SK-N-SH (cell line): ENCODE measurements around the gene MKRN2. TPM values are rescaled to one million over a fixed set of nuclear protein-coding genes. Genes with fewer than 3 reads are reported as not detected.

Source experiments
- CTCF ChIA-PET: fragments of 300-600, 350-600 bp; formaldehyde crosslinking; extraction: SDS; loops from one replicate; lab custom pipeline; 2021; lab: Yijun Ruan, JAX
- POLR2A ChIA-PET: fragments of 350-600 bp; sonication (Branson Sonifier 250); formaldehyde crosslinking; extraction: SDS; loops from one replicate; lab custom pipeline; 2020; ENCODE audit warnings: antibody characterized with exemption, inconsistent platforms; lab: Yijun Ruan, JAX
- DNase-seq: peaks from one replicate; pipeline ENCODE4 v3.0.0; 2012
- H2AFZ ChIP-seq: fragments of 200-600 bp; sonication (generic); 2 replicates; pipeline ENCODE4 v1.8.1; 2016; ENCODE audit warnings: antibody characterized with exemption, mild to moderate bottlenecking, low read depth
- H3F3A ChIP-seq: fragments of 200-600 bp; sonication (generic); replicated peaks from 2 replicates; pipeline ENCODE3; 2016; ENCODE audit warnings: antibody characterized with exemption, mild to moderate bottlenecking; ENCODE audit not compliant: insufficient read depth
- H3K27ac ChIP-seq, 2 experiments: fragments of 200-500 bp in 1 of 2; fragments of 200-600 bp in 1 of 2; sonication (Bioruptor generic) in 1 of 2; sonication (generic), shearing (Covaris generic) in 1 of 2; 2 replicates each; pipeline versions ENCODE4 v1.5.1 to v1.6.1; 2014 to 2016; ENCODE audit warnings: low read depth in 2 of 2, inconsistent platforms in 1 of 2, low read length in 1 of 2, mild to moderate bottlenecking in 1 of 2, mixed read lengths in 1 of 2
- H3K27me3 ChIP-seq: fragments of 200-600 bp; sonication (generic), shearing (Covaris generic); 2 replicates; pipeline ENCODE4 v1.6.1; 2016; ENCODE audit warnings: mixed run types; ENCODE audit not compliant: insufficient read depth
- H3K36me3 ChIP-seq, 2 experiments: fragments of 200-500 bp in 1 of 2; fragments of 200-600 bp in 1 of 2; sonication (Bioruptor generic) in 1 of 2; sonication (generic) in 1 of 2; replicated peaks in 1 of 2; 2 replicates each; pipeline versions ENCODE3 to v1.5.1; 2014 to 2016; ENCODE audit warnings: low read length in 1 of 2, mild to moderate bottlenecking in 1 of 2; ENCODE audit not compliant: insufficient read depth in 2 of 2, control insufficient read depth in 1 of 2
- H3K4me1 ChIP-seq, 2 experiments: fragments of 200-500 bp in 1 of 2; fragments of 200-600 bp in 1 of 2; sonication (Bioruptor generic) in 1 of 2; sonication (generic), shearing (Covaris generic) in 1 of 2; 2 replicates each; pipeline versions ENCODE4 v1.5.1 to v1.6.1; 2014 to 2016; ENCODE audit warnings: low read depth in 1 of 2, low read length in 1 of 2, mixed run types in 1 of 2; ENCODE audit not compliant: insufficient read depth in 2 of 2, control insufficient read depth in 1 of 2
- H3K4me2 ChIP-seq: fragments of 200-600 bp; sonication (generic), shearing (Covaris generic); 2 replicates; pipeline ENCODE4 v1.6.1; 2017; ENCODE audit warnings: mixed run types
- H3K4me3 ChIP-seq, 2 experiments: fragments of 200-500 bp in 1 of 2; fragments of 200-600 bp in 1 of 2; sonication (Bioruptor generic) in 1 of 2; sonication (generic), shearing (Covaris generic) in 1 of 2; 2 replicates each; pipeline versions ENCODE4 v1.5.1 to v1.8.1; 2014 to 2016; ENCODE audit warnings: low read depth in 2 of 2, inconsistent platforms in 1 of 2, low read length in 1 of 2, mild to moderate bottlenecking in 1 of 2, mixed read lengths in 1 of 2, moderate library complexity in 1 of 2
- H3K79me2 ChIP-seq: fragments of 200-600 bp; sonication (generic); 2 replicates; pipeline ENCODE4 v1.8.1; 2017; ENCODE audit warnings: mild to moderate bottlenecking; ENCODE audit not compliant: insufficient read depth
- H3K9ac ChIP-seq: fragments of 200-600 bp; sonication (generic); 2 replicates; pipeline ENCODE4 v1.6.1; 2017; ENCODE audit warnings: mixed run types
- H3K9me2 ChIP-seq: fragments of 200-600 bp; sonication (generic); 2 replicates; pipeline ENCODE4 v1.6.1; 2017; ENCODE audit warnings: mixed run types
- H3K9me3 ChIP-seq: fragments of 200-600 bp; sonication (generic); 2 replicates; pipeline ENCODE4 v1.6.1; 2017; ENCODE audit warnings: mixed run types, mild to moderate bottlenecking, moderate library complexity
- H4K20me1 ChIP-seq: fragments of 200-600 bp; sonication (generic); 2 replicates; pipeline ENCODE4 v1.6.1; 2017; ENCODE audit warnings: mild to moderate bottlenecking, mixed run types; ENCODE audit not compliant: insufficient read depth
- CHD2 ChIP-seq: fragments of 150-350 bp; IDR thresholded peaks from 2 replicates; pipeline ENCODE4 v1.6.1; 2018; ENCODE audit warnings: low read length; ENCODE audit not compliant: partially characterized antibody
- EP300 ChIP-seq, 2 experiments: IDR thresholded peaks; 2 replicates each; pipeline versions ENCODE4 v1.4.0 to v1.6.1; 2012; ENCODE audit warnings: borderline replicate concordance in 1 of 2, low read depth in 1 of 2, low read length in 1 of 2
- EZH2phosphoT487 ChIP-seq: fragments of 200-600 bp; sonication (generic); IDR thresholded peaks from 2 replicates; pipeline ENCODE4 v1.6.1; 2017; ENCODE audit warnings: low read depth, mixed run types, mild to moderate bottlenecking, antibody characterized with exemption, moderate library complexity, borderline replicate concordance
- FOSL2 ChIP-seq: IDR thresholded peaks from 2 replicates; pipeline ENCODE4 v1.4.0; 2012; ENCODE audit warnings: low read depth, mild to moderate bottlenecking, moderate library complexity, borderline replicate concordance
- FOXJ3 ChIP-seq: sonication (generic); formaldehyde crosslinking; IDR thresholded peaks from 2 replicates; pipeline ENCODE4 v1.5.1; 2020; ENCODE audit warnings: mild to moderate bottlenecking, missing genetic modification reagents
- GABPA ChIP-seq: IDR thresholded peaks from 2 replicates; pipeline ENCODE4 v1.4.0; 2012; ENCODE audit warnings: low read depth, mild to moderate bottlenecking
- MEF2A ChIP-seq: IDR thresholded peaks from 2 replicates; pipeline ENCODE4 v1.4.0; 2012; ENCODE audit warnings: low read depth, borderline replicate concordance
- MXI1 ChIP-seq: IDR thresholded peaks from 2 replicates; pipeline ENCODE4 v1.6.1; 2012; ENCODE audit warnings: mild to moderate bottlenecking, low read depth, low read length, improper control_type of control experiment
- NFIC ChIP-seq: IDR thresholded peaks from 2 replicates; pipeline ENCODE4 v1.4.0; 2012; ENCODE audit warnings: borderline replicate concordance
- NRF1 ChIP-seq: IDR thresholded peaks from 2 replicates; pipeline ENCODE4 v1.6.1; 2012; ENCODE audit warnings: low read depth, mild to moderate bottlenecking, low read length
- POLR2AphosphoS5 ChIP-seq: IDR thresholded peaks from 2 replicates; pipeline ENCODE4 v1.6.1; 2012; ENCODE audit warnings: low read depth, low read length
- RAD21 ChIP-seq: IDR thresholded peaks from 2 replicates; pipeline ENCODE4 v1.6.1; 2012; ENCODE audit warnings: mild to moderate bottlenecking, low read length
- RCOR1 ChIP-seq: fragments of 150-350 bp; IDR thresholded peaks from 2 replicates; pipeline ENCODE4 v1.6.1; 2017; ENCODE audit warnings: antibody characterized with exemption, low read length
- RXRA ChIP-seq: IDR thresholded peaks from 2 replicates; pipeline ENCODE4 v1.4.0; 2012; ENCODE audit warnings: low read depth, mild to moderate bottlenecking, borderline replicate concordance
- SIN3A ChIP-seq: IDR thresholded peaks from 2 replicates; pipeline ENCODE4 v1.6.1; 2012; ENCODE audit warnings: low read depth, mild to moderate bottlenecking, low read length, moderate library complexity, borderline replicate concordance
- SMC3 ChIP-seq: IDR thresholded peaks from 2 replicates; pipeline ENCODE4 v1.6.1; 2012; ENCODE audit warnings: low read depth, low read length, improper control_type of control experiment
- YY1 ChIP-seq: IDR thresholded peaks from 2 replicates; pipeline ENCODE4 v1.4.0; 2012; ENCODE audit warnings: low read depth, mild to moderate bottlenecking
- polyA plus RNA-seq, 3 experiments: library from polyadenylated mRNA; depleted of rRNA; stranded (reverse); fragments of >200 nt; gene quantifications; 2 replicates each; pipeline ENCODE4 v1.2.3, GENCODE V29; 2012
- TF ChIP-seq, protein P1 (sequence below): IDR thresholded peaks from 2 replicates; pipeline ENCODE4 v1.6.1; 2012; ENCODE audit warnings: mild to moderate bottlenecking, low read depth, low read length, moderate library complexity
- TF ChIP-seq, protein P2 (sequence below): IDR thresholded peaks from 2 replicates; pipeline ENCODE4 v1.4.0; 2012; ENCODE audit warnings: low read depth, borderline replicate concordance
- TF ChIP-seq, protein P3 (sequence below): IDR thresholded peaks from 2 replicates; pipeline ENCODE4; 2012
- TF ChIP-seq, protein P4 (sequence below): IDR thresholded peaks from 2 replicates; pipeline ENCODE4 v1.4.0; 2012; ENCODE audit warnings: low read depth, borderline replicate concordance

Gene MKRN2
- polyA plus RNA-seq, 1 of the 3 experiments (the other 2 are of a cell fraction), result 29.8 TPM

DNA sequence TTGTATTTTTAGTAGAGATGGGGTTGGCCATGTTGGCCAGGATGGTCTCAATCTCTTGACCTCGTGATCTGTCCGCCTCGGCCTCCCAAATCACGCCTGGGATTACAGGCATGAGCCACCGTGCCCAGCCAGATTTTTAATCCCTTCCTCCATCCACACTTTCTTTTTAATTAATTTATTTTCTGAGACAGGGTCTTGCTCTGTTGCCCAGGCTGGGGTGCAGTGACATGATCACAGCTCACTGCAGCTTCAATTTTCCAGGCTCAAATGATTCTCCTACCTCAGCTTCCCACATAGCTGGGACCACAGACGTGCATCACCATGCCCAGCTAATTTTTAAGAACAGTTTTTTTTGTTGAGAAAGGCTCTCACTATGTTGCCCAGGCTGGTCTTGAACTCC, 63.4 kb downstream of the MKRN2 start (continued):
- TF ChIP-seq, protein P1, sequence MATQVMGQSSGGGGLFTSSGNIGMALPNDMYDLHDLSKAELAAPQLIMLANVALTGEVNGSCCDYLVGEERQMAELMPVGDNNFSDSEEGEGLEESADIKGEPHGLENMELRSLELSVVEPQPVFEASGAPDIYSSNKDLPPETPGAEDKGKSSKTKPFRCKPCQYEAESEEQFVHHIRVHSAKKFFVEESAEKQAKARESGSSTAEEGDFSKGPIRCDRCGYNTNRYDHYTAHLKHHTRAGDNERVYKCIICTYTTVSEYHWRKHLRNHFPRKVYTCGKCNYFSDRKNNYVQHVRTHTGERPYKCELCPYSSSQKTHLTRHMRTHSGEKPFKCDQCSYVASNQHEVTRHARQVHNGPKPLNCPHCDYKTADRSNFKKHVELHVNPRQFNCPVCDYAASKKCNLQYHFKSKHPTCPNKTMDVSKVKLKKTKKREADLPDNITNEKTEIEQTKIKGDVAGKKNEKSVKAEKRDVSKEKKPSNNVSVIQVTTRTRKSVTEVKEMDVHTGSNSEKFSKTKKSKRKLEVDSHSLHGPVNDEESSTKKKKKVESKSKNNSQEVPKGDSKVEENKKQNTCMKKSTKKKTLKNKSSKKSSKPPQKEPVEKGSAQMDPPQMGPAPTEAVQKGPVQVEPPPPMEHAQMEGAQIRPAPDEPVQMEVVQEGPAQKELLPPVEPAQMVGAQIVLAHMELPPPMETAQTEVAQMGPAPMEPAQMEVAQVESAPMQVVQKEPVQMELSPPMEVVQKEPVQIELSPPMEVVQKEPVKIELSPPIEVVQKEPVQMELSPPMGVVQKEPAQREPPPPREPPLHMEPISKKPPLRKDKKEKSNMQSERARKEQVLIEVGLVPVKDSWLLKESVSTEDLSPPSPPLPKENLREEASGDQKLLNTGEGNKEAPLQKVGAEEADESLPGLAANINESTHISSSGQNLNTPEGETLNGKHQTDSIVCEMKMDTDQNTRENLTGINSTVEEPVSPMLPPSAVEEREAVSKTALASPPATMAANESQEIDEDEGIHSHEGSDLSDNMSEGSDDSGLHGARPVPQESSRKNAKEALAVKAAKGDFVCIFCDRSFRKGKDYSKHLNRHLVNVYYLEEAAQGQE, result no peak
- no peak for TF ChIP-seq MEF2A
- no peak for TF ChIP-seq SIN3A
- no peak for TF ChIP-seq FOSL2
- no peak for TF ChIP-seq GABPA
- TF ChIP-seq EP300 (IDR thresholded peaks at IDR 0.05; ENCODE audit: borderline replicate concordance in 1 of 2, low read depth in 1 of 2, low read length in 1 of 2), result no peak
- no peak for TF ChIP-seq SMC3
- TF ChIP-seq FOXJ3 (CRISPR knock-in tag), result no peak
- TF ChIP-seq RCOR1, result no peak

DNA sequence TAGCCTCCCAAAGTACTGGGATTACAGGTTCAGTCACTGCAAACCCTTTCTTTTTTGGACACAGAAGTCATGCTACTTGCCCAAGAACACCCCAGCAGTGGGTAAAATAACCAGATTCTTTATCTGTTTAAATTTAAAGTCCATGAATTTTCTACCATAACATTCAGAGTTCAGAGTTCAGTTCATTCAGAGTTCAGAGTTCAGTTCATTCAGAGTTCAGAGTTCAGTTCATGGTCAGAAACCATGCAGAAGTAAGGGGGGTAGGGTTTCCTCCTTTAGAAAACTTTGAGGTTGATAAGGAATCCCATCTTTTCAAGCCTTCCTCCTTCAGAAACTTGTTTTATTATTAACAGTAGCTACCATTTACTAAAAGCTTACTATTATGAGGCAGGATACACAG, 63.8 kb downstream of the MKRN2 start:
- no peak overlapping the region for H3K9ac ChIP-seq
- H3K79me2 ChIP-seq, result peaks cover 94% of the 10 kb centered on the region
- no peak for TF ChIP-seq MXI1
- no peak for TF ChIP-seq NFIC
- TF ChIP-seq, protein P2, sequence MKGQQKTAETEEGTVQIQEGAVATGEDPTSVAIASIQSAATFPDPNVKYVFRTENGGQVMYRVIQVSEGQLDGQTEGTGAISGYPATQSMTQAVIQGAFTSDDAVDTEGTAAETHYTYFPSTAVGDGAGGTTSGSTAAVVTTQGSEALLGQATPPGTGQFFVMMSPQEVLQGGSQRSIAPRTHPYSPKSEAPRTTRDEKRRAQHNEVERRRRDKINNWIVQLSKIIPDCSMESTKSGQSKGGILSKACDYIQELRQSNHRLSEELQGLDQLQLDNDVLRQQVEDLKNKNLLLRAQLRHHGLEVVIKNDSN, result no peak
- TF ChIP-seq NRF1, result no peak
- TF ChIP-seq RXRA, result no peak
- no peak for TF ChIP-seq CHD2
- no peak for TF ChIP-seq POLR2AphosphoS5
- TF ChIP-seq FOSL2, result no peak
- no peak for TF ChIP-seq YY1
- TF ChIP-seq RCOR1, result no peak
- TF ChIP-seq, protein P3, sequence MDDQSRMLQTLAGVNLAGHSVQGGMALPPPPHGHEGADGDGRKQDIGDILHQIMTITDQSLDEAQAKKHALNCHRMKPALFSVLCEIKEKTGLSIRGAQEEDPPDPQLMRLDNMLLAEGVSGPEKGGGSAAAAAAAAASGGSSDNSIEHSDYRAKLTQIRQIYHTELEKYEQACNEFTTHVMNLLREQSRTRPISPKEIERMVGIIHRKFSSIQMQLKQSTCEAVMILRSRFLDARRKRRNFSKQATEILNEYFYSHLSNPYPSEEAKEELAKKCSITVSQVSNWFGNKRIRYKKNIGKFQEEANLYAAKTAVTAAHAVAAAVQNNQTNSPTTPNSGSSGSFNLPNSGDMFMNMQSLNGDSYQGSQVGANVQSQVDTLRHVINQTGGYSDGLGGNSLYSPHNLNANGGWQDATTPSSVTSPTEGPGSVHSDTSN, result no peak
- no peak for TF ChIP-seq EZH2phosphoT487
- TF ChIP-seq EP300 (IDR thresholded peaks at IDR 0.05; ENCODE audit: borderline replicate concordance in 1 of 2, low read depth in 1 of 2, low read length in 1 of 2), result no peak
- TF ChIP-seq RAD21, result no peak
- TF ChIP-seq SIN3A, result no peak
- TF ChIP-seq, protein P4, sequence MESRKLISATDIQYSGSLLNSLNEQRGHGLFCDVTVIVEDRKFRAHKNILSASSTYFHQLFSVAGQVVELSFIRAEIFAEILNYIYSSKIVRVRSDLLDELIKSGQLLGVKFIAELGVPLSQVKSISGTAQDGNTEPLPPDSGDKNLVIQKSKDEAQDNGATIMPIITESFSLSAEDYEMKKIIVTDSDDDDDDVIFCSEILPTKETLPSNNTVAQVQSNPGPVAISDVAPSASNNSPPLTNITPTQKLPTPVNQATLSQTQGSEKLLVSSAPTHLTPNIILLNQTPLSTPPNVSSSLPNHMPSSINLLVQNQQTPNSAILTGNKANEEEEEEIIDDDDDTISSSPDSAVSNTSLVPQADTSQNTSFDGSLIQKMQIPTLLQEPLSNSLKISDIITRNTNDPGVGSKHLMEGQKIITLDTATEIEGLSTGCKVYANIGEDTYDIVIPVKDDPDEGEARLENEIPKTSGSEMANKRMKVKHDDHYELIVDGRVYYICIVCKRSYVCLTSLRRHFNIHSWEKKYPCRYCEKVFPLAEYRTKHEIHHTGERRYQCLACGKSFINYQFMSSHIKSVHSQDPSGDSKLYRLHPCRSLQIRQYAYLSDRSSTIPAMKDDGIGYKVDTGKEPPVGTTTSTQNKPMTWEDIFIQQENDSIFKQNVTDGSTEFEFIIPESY, result no peak
- no peak overlapping the region for H2AFZ ChIP-seq
- no peak for DNase-seq
- no peak overlapping the region for H3K4me3 ChIP-seq
- no peaks in the 10 kb centered on the region for H3K27me3 ChIP-seq
- H3F3A ChIP-seq, result peaks cover 4% of the 10 kb centered on the region
- peaks cover 13 to 21% of the 10 kb centered on the region in 2 experiments for H3K36me3 ChIP-seq
- peaks cover 51% of the 10 kb centered on the region for H4K20me1 ChIP-seq
- no peaks in the 10 kb centered on the region for H3K9me2 ChIP-seq
- H3K4me1 ChIP-seq, result no peaks in the 10 kb centered on the region
- no peak overlapping the region for H3K4me2 ChIP-seq
- H3K27ac ChIP-seq, result no peak overlapping the region
- ChIA-PET POLR2A (no interaction called here), CTCF (interaction anchor here (1.0 kb wide), 1 partner anchor 9 kb away, joined by 3 read pairs; no protein-coding TSS in a partner anchor)
- H3K9me3 ChIP-seq, result no peaks in the 10 kb centered on the region
